ENCODE measurements around the gene CCM2L.

The CCM2L gene

DNA sequence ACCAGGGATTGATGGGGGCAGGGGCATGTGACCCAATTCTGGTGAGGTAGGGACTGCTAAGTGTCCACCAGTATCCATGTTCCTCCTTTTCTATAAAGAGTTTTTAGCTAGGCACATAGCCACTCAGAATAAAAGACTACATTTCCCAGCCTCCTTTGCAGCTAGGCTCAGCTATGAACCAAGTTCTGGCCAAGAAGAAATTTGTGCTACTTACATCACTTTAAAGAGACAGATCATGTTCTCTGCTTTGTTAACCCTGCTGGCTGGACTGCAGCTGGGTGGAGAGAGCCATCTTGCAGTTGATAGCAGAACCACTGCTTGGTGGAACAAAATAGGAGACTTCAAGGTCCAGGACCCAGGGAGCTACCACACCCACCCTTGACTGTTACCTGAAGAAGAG, 5.3 kb upstream of the CCM2L start:
- DNase-seq (ENCODE audit: low read depth, low spot score) = no peak
- TF ChIP-seq EZH2 (IDR thresholded peaks at IDR 0.05) = no peak
- TF ChIP-seq POLR2AphosphoS5 (IDR thresholded peaks at IDR 0.05; ENCODE audit: borderline replicate concordance, low read depth, low read length) = no peak
- TF ChIP-seq FOXP2 (optimal IDR thresholded peaks at IDR 0.05; ENCODE audit: control extremely low read depth, extremely low read length, insufficient read depth) = no peak
- Histone ChIP-seq H3K4me3 (no peak overlapping the region), H3K36me3 (ENCODE audit: insufficient read depth, low read length) (no peaks in the 10 kb centered on the region), H3K27ac (no peak overlapping the region), H3K9ac (ENCODE audit: insufficient read length) (no peak overlapping the region), H3K9me3 (ENCODE audit: low read depth, low read length) (no peaks in the 10 kb centered on the region)

DNA sequence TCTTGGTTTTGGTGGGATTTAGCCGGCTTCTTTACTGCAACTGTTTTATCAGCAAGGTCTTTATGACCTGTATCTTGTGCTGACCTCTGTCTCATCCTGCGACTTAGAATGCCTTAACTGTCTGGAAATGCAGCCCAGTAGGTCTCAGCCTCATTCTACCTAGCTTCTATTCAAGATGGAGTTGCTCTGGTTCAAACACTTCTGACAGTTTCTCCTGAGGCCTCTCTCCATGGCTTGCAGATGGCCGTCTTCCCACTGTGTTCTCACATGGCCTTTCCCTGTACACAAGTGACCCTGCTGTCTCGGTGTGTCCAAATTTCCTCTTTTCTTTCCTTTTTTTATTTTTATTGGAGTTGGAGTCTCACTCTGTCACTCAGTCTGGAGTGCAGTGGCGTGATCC, 4.2 kb upstream of the CCM2L start:
- Histone ChIP-seq H3K9ac (ENCODE audit: insufficient read length) (no peak overlapping the region), H3K27ac (no peak overlapping the region), H3K9me3 (ENCODE audit: low read depth, low read length) (no peaks in the 10 kb centered on the region), H3K4me3 (no peak overlapping the region), H3K36me3 (ENCODE audit: insufficient read depth, low read length) (no peaks in the 10 kb centered on the region)
- no peak for DNase-seq (ENCODE audit: low read depth, low spot score)
- no peak for TF ChIP-seq FOXP2 (optimal IDR thresholded peaks at IDR 0.05; ENCODE audit: control extremely low read depth, extremely low read length, insufficient read depth)
- no peak for TF ChIP-seq POLR2AphosphoS5 (IDR thresholded peaks at IDR 0.05; ENCODE audit: borderline replicate concordance, low read depth, low read length)
- no peak for TF ChIP-seq EZH2 (IDR thresholded peaks at IDR 0.05)

DNA sequence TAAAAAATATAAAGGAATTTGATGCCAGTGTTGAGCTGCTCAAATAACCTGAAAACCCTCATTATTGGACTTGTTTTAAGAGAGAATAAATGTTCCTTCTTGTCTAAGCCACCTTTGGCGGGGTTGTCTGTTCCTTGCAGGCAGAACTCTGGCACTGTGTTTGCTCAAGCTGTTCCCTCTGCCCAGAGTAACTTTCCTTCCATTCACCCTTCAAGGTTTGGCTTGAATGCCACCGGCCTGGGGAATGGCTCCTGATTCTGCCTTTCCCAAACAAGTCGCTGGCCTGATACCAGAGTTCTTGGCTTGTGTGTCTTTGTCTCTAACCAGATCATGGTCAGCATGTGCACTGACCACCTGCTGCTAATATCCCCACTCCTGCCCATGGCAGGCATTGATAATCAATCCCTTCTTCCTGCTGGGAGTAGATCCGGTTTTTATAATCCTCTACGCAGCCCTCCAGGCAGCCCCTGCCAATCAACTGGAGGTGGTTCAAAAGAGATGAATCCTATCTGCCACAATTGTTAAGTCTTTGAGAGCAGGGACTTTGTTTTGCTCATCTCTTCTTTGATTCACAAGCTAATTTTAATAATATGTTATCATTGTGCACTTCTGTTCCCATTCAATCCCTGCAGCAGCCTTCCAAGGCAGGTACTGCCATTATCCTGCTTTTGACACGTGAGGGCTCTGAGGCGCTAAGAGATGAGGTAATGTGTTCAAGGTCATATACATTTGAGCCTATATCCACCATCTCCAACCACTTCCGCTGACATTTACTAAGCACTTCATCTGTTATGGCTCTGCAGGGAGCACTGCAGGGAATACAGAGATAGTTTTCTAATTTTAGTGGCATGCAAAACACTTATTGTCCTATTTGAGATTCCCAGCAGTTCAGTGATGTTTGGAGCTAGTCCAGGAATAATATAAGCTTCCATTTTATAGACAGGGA, 3.1 kb upstream of the CCM2L start:
- H3K9ac ChIP-seq (ENCODE audit: insufficient read length) = no peak overlapping the region

DNA sequence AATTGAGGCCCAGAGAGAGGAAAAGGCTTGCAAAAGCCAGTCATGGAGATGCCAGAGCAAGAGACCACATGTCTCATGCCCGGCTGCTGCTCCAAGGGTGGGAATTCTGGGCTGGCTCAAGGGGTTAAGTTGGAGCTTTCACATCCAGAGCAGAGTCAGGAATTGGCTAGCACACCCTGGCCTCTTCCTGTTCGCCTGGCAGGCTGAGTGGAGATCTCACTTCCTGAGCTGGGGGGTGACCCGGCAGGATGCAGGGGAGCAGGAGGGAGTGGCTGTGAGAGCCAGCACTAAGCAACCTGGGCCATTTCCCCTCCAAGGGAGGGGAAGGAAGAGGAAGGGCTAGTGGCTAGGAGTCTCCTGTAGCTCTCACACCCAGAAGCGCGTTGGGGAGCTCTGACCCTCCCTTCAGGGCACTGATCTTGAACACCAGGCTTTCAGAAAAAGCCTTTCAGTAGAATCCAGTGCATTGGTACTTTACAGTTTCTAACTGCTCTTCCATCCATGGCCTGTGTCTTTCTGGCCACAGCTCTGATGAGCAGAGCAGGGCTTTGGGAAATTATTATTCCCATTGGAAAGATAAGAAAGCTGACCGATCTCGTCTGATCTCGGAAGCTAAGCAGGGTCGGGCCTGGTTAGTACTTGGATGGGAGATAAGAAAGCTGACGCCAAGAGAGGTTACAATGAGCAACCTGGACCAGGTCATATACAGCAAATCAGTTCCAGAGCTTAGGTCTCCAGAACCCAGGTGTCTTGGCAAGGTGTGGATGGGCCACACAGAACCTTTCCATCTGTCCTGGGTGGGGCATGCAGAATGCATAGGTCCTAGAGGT, 2.2 kb upstream of the CCM2L start:
- Histone ChIP-seq H3K36me3 (ENCODE audit: insufficient read depth, low read length) (no peaks in the 10 kb centered on the region), H3K4me3 (no peak overlapping the region), H3K9ac (ENCODE audit: insufficient read length) (no peak overlapping the region), H3K9me3 (ENCODE audit: low read depth, low read length) (no peaks in the 10 kb centered on the region), H3K27ac (no peak overlapping the region)
- TF ChIP-seq FOXP2 (optimal IDR thresholded peaks at IDR 0.05; ENCODE audit: control extremely low read depth, extremely low read length, insufficient read depth) (no peak), POLR2AphosphoS5 (IDR thresholded peaks at IDR 0.05; ENCODE audit: borderline replicate concordance, low read depth, low read length) (no peak), EZH2 (IDR thresholded peaks at IDR 0.05) (no peak)
- no peak for DNase-seq (ENCODE audit: low read depth, low spot score)

More for the DNA sequence above, 3.1 kb upstream of the CCM2L start:
- Histone ChIP-seq H3K27ac (no peak overlapping the region), H3K9me3 (ENCODE audit: low read depth, low read length) (no peaks in the 10 kb centered on the region), H3K4me3 (no peak overlapping the region), H3K36me3 (ENCODE audit: insufficient read depth, low read length) (no peaks in the 10 kb centered on the region)
- no peak for DNase-seq (ENCODE audit: low read depth, low spot score)
- TF ChIP-seq EZH2 (IDR thresholded peaks at IDR 0.05) (no peak), POLR2AphosphoS5 (IDR thresholded peaks at IDR 0.05; ENCODE audit: borderline replicate concordance, low read depth, low read length) (no peak), FOXP2 (optimal IDR thresholded peaks at IDR 0.05; ENCODE audit: control extremely low read depth, extremely low read length, insufficient read depth) (no peak)

DNA sequence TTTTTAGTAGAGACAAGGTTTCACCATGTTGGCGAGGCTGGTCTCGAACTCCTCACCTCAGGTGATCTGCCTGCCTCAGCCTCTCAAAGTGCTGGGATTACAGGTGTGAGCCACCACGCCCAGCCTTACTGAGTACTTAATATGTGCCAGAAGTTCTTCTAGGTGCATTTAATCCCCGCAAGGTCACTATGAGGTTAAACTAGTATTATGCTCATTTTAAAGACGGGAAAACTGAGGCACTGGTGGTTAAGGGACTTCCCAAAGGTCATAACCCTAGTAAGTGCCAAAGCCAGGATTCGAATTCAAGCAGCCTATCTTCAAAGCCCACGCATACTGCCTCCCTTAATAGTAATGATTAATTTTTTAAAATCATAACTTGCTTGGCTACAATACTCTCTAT, 674 bp upstream of the CCM2L start:
- no peaks in the 10 kb centered on the region for H3K36me3 ChIP-seq (ENCODE audit: insufficient read depth, low read length)
- no peak for TF ChIP-seq POLR2AphosphoS5 (IDR thresholded peaks at IDR 0.05; ENCODE audit: borderline replicate concordance, low read depth, low read length)
- TF ChIP-seq FOXP2 (optimal IDR thresholded peaks at IDR 0.05; ENCODE audit: control extremely low read depth, extremely low read length, insufficient read depth) = no peak
- TF ChIP-seq EZH2 (IDR thresholded peaks at IDR 0.05) = no peak
- no peak for DNase-seq (ENCODE audit: low read depth, low spot score)
- no peak overlapping the region for H3K4me3 ChIP-seq
- no peak overlapping the region for H3K9ac ChIP-seq (ENCODE audit: insufficient read length)
- H3K9me3 ChIP-seq (ENCODE audit: low read depth, low read length) = no peaks in the 10 kb centered on the region
- no peak overlapping the region for H3K27ac ChIP-seq

DNA sequence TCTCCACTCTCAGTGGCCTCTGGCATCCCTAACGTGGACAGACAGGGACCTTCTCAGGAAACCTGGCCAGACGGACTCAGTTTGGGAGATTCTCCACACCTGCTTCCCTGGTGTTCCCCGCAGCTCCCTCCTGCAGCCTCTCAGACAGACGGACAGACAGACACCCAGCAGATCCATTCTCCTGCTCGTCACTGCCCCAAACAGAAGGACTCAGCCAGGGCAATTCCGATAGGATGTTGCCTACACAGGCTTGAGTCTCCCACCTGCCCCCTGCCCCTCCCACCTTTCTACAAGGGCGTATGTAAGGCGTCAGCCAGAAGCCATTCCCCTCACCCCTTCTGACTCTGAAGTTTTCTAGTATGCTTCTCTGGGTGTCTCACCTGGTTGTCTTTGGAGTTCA, 428 bp downstream of the CCM2L start:
- H3K27ac ChIP-seq = no peak overlapping the region
- no peaks in the 10 kb centered on the region for H3K36me3 ChIP-seq (ENCODE audit: insufficient read depth, low read length)
- H3K9ac ChIP-seq (ENCODE audit: insufficient read length) = no peak overlapping the region
- H3K4me3 ChIP-seq = no peak overlapping the region
- TF ChIP-seq POLR2AphosphoS5 (IDR thresholded peaks at IDR 0.05; ENCODE audit: borderline replicate concordance, low read depth, low read length) (no peak), EZH2 (IDR thresholded peaks at IDR 0.05) (no peak), FOXP2 (optimal IDR thresholded peaks at IDR 0.05; ENCODE audit: control extremely low read depth, extremely low read length, insufficient read depth) (no peak)
- no peak for DNase-seq (ENCODE audit: low read depth, low spot score)
- H3K9me3 ChIP-seq (ENCODE audit: low read depth, low read length) = no peaks in the 10 kb centered on the region

DNA sequence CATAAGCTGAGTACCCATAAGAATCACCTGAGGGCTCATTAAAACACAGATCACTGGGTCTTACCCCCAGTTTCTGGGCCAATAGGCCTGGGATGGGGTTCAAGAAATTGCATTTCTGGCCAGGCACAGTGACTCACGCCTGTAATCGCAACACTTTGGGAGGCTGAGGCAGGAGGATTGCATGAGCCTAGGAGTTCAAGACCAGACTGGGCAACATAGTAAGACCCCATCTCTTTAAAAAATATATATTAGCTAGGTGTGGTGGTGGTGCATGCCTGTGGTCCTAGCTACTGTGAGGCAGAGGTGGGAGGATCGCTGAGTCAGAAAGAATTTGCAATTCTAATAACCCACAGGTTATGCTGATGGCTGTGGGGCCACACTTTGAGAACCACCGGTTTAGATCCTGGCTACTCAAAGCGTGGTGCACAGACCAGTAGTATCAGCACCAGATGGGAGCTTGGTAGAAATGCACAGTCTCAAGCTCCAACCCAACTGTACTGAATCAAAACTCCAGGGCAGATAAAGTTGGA, 2.0 kb downstream of the CCM2L start:
- Histone ChIP-seq H3K9ac (ENCODE audit: insufficient read length) (no peak overlapping the region), H3K4me3 (no peak overlapping the region), H3K36me3 (ENCODE audit: insufficient read depth, low read length) (no peaks in the 10 kb centered on the region), H3K27ac (no peak overlapping the region), H3K9me3 (ENCODE audit: low read depth, low read length) (no peaks in the 10 kb centered on the region)
- TF ChIP-seq POLR2AphosphoS5 (IDR thresholded peaks at IDR 0.05; ENCODE audit: borderline replicate concordance, low read depth, low read length) = no peak
- no peak for TF ChIP-seq EZH2 (IDR thresholded peaks at IDR 0.05)
- no peak for TF ChIP-seq FOXP2 (optimal IDR thresholded peaks at IDR 0.05; ENCODE audit: control extremely low read depth, extremely low read length, insufficient read depth)
- DNase-seq (ENCODE audit: low read depth, low spot score) = no peak

DNA sequence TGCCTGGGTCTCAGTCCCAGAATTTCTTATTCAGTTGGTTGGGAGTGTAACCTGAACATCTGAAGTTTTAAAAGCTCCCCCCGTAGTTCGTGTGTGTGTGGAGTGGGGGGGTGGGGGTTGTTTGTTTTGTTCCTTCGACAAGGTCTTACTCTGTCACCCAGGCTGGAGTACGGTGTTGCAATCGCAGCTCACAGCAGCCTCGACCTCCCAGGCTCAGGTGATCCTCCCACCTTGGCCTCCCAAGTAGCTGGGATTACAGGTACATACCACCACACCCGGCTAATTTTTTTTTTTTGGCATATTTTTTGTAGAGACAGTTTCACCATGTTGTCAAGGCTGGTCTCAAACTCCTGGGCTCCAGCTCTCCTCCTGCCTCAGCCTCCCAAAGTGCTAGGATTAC, 3.1 kb downstream of the CCM2L start:
- no peak for DNase-seq (ENCODE audit: low read depth, low spot score)
- Histone ChIP-seq H3K9me3 (ENCODE audit: low read depth, low read length) (no peaks in the 10 kb centered on the region), H3K27ac (no peak overlapping the region), H3K36me3 (ENCODE audit: insufficient read depth, low read length) (no peaks in the 10 kb centered on the region), H3K9ac (ENCODE audit: insufficient read length) (no peak overlapping the region), H3K4me3 (no peak overlapping the region)
- TF ChIP-seq EZH2 (IDR thresholded peaks at IDR 0.05) (no peak), POLR2AphosphoS5 (IDR thresholded peaks at IDR 0.05; ENCODE audit: borderline replicate concordance, low read depth, low read length) (no peak), FOXP2 (optimal IDR thresholded peaks at IDR 0.05; ENCODE audit: control extremely low read depth, extremely low read length, insufficient read depth) (no peak)
